ENCODE results near the gene CLIC3.

The CLIC3 gene

DNA sequence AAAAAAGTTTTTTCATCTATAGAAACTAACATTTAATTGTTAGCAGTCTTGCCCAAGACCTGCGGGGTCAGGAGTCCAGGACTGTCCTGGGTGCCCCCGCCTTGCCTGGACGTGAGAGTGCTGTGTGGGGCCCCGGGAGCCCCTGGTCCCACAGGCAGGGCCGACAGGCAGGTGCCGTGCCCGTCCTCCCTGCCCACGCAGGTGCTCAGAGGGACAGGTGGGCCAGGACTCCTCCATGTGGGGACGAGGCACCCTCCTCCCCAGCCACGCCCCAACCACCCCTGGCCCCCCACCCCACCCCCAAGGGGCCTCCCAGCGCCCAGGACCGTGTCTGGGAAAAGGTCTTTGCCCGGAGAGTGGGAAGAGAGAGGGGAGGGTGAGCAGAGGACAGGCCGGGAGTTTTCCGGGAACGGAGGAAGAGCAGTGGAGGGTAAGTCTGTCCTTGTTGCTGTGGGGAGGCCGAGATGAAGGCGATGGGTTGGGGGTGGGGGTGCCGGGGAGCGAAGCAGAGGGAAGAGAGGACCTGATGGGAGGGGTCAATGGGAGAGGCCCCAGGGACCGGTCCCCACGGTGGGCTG lies 47.0 kb downstream of the CLIC3 start:
- DNase-seq = no peak

DNA sequence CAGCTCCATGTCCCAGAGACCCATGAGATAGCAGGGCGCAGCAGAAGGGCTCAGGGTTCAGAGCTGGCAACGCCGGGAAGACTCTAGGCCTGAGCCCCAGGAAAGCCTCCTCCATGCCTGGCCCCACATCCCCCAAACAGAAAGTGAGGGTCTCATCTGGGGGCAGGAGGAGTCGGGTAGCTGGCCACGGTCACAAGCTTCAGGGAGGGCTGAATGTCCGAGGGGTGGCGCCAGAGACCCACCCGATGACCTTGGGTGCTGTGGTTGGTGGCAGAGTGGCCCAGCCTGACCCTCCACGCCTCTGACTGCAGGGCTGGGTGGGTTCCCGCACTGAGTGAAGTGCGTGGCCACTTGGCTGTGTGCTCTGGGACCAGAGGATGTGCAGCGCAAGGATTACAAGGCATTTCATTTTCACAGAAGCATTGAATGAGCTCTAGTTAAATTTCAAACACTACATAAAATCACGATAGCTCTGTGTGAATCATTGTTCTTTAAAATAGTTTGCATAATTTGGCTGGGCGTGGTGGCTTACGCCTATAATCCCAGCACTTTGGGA lies 48.3 kb downstream of the CLIC3 start:
- DNase-seq = peak; percentile 13

DNA sequence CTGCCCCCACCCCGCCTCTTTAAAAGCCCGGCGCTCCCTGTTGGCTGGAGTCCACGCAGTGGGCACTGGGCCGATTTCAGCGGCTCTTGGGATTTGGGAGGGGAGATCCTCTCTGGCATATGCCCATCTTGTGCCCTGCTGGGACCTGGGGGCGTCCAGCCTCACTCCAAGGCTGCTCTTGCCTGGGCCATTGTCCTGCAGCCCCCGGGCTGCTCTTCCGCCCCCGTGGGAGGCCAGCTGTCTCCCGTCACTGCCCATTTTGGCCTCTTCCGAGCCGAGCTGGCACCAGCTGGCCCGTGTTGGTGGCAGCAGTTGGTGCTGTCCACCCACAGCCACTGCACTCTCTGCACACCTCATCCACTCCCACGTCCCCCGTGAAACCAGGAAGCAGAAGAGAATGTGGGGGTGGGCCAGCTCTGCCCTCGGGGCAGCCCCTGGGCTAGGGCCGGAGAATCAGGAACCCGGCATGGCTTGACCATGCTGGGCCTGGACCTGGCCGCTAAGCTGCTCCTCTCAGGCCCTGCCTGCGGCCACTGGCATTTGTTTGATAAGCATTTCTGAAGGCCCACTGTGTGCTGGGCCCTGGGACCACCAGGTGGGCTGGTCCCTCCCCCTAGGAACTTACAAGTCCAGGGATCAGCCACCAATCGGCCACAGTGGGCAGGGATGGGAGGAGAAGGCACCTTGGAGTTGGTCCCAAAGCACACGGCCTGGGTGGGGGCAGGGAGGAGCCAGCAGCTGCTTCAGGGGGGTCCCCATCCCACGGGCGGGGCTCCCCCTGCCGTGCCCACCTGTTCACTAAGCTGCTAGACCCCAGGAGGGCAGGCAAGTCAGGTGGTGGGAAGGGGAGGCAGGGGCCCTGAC lies 49.1 kb downstream of the CLIC3 start:
- DNase-seq = no peak

DNA sequence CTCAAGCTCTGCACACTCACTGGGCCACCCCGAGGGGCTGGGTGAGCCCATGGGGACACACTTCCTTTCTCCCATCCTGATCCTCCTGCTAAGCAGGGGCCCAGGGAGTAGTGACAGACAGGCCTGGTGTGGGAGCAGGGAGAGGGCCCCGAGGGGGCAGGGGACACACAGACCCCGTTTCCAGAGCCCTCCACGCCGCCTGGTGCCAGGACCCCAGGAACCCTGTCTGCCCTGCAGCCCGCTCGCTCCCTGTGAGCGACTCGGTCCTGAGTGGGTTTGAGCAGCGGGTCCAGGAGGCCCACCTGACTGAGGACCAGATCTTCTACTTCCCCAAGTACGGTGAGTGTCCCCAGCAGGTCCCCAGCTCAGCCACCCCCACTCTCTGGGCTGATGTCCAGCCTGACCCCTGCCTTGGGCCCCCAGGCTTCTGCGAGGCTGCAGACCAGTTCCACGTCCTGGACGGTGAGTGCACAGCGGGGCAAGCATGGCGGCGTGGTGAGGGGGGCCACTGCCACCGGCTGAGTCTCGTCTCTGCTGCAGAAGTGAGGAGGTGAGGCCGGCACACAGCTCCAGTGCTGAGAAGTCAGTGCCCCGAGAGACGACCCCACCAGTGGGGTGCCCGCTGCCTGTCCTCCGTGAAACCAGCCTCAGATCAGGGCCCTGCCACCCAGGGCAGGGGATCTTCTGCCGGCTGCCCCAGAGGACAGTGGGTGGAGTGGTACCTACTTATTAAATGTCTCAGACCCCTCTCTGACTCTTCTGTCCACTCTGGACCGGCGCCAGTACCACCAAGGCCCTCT lies 49.9 kb downstream of the CLIC3 start:
- no peak for DNase-seq

DNA sequence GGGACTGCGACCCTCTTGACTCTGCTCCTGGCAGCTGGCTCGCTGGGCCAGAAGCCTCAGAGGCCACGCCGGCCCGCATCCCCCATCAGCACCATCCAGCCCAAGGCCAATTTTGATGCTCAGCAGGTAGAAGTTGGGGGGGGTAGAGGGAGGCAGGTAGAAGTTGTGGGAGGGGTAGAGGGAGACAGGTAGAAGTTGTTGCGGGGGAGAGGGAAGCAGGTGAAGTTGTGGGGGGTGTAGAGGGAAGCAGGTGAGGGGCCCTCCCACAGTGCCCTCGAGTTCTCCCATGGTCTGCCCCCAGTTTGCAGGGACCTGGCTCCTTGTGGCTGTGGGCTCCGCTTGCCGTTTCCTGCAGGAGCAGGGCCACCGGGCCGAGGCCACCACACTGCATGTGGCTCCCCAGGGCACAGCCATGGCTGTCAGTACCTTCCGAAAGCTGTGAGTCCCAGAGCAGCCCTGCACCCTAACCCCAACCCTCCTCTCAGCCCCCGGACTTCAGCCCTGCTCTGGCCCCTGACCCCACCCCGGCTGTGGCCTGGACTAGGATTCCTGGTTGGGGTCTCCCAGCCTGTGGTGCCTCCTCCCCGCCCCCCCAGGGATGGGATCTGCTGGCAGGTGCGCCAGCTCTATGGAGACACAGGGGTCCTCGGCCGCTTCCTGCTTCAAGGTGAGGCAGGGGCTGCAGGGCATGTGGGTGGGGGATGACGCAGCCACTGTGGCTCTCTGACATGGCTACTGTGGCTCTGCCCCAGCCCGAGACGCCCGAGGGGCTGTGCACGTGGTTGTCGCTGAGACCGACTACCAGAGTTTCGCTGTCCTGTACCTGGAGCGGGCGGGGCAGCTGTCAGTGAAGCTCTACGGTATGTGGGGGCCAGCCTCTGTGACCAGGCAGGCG lies 50.8 kb downstream of the CLIC3 start:
- no peak for DNase-seq

Data from NCI-H226 (cell line).